HFFc6 (cell line): ENCODE results near the gene LGALS3. TPM values are rescaled to one million over a fixed set of nuclear protein-coding genes. Genes with fewer than 3 reads are reported as not detected.

Source experiments
- total RNA-seq, 6 experiments: library from RNA; stranded (reverse); fragmentation: NEBNext Ultra II Directional; extraction: Animal tissue kit (Norgen Biotek cat#: 25700); gene quantifications; 2 replicates in 1 of 6; 3 replicates in 5 of 6; pipeline ENCODE4 v1.2.3, GENCODE V29; 2021

LGALS3 gene
- total RNA-seq, 6 experiments from 2014 or later, result 70.1 to 83.0 (median 74.7) TPM

Other genes with a start within 250 kb of the LGALS3 start
- gene GCH1, start 226.4 kb upstream of the LGALS3 start, total RNA-seq, result under 1 TPM; 0.20 to 0.45 (median 0.31) TPM
- gene WDHD1, start 102.2 kb upstream of the LGALS3 start, total RNA-seq, result 10 to 100 TPM in 5 of 6 experiments, 1 to 10 TPM in 1; 9.8 to 20.3 (median 17.8) TPM
- gene SOCS4, start 102.0 kb upstream of the LGALS3 start, total RNA-seq, result 10 to 100 TPM; 22.1 to 26.2 (median 23.6) TPM
- gene MAPK1IP1L, start 77.6 kb upstream of the LGALS3 start, total RNA-seq, result 100 to 1,000 TPM; 114 to 150 (median 126) TPM
- 10 to 100 TPM; 21.8 to 58.3 (median 52.5) TPM for gene DLGAP5, start 62.3 kb downstream of the LGALS3 start, total RNA-seq
- 10 to 100 TPM; 10.3 to 13.5 (median 11.7) TPM for gene FBXO34, start 142.2 kb downstream of the LGALS3 start, total RNA-seq